ENCODE data around the gene NKD2.

Gene NKD2

GRCh38 chr5:1030801-1031271 lies 22.2 kb downstream of the NKD2 start:
- no peak for DNase-seq (ENCODE audit: low read depth)

DNA sequence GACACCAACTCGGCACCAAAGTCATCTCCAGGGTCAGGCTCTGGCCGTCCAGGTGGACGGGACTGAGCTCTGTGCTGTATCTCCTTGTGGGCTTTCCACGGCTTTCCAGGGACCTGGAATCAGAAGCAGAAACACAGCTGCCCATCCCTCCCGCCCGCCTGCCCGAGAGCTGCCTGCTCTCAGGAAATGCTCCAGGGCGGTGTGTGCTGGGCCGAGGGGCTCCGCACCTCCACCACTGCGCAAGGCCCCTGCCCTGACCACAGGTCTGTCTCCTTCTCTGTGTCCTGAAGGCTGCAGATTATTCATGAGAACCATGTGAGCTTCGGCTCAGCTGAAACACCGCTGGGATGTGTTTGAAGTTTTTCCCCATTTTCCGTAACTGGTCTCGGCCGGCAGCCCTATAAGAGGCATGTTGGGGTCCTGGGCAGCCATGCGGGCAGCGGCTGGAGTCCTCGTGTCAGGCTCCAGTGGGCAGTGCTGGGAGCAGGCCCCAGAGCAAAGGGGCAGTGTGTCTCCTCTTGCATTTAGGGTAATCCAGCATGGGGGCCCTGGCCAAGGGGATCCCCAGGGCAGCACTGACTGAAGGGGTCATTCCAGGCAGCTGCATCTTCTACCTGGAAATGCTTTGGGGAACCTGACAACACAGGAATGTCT lies 22.8 kb downstream of the NKD2 start:
- no peak for DNase-seq (ENCODE audit: low read depth)

- no peak for DNase-seq (ENCODE audit: low read depth)
Measured at GRCh38 chr5:1032011-1032410, 23.4 kb downstream of the NKD2 start.

DNA sequence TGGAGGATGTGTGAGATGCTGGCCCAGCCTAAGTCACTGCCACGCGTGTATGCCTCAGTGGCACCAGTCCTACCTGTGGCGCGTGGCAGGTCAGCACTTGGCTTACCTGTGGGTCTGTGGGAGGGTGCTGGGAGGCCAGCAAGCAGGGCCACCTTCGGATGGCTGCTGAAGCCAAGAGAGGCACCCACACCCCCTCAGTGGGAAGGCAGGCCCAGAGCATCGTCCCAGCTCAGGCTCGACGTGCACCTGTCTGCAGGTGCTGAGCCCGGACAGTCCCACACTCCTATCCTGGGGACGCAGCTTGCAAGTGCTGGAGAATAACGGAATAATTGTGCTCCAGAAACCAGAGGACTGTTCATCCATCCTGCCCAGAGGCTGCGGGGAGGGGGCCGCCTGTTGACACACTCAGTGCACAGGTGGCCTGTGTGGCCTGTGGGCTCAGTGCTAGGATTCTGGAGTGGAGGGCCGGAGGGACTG lies 24.0 kb downstream of the NKD2 start:
- no peak for DNase-seq (ENCODE audit: low read depth)

DNA sequence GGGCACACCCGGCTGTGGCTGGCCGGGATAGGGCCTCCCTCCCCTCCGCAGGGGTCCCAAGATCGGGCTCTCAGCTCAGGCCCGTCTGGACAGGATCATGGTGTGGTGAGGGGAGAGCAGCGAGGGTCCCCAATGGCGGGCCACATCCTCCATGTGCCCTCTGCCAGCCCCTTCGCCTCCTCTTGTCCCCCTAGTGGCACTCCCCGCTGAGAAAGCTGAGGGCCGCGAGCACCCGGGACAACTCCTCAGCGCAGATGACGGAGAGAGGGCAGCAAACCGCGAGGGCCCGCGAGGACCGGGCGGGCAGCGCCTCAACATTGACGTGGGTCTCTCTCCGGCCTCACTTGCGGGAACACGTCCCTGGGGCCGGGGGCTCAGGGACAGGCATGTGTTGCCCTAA lies 24.6 kb downstream of the NKD2 start:
- no peak for DNase-seq (ENCODE audit: low read depth)

- DNase-seq (ENCODE audit: low read depth) = no peak
Measured at GRCh38 chr5:1033606-1034420, 25.2 kb downstream of the NKD2 start.

- DNase-seq (ENCODE audit: low read depth) = no peak
Measured at GRCh38 chr5:1034421-1034905, 25.9 kb downstream of the NKD2 start.

- DNase-seq (ENCODE audit: low read depth) = no peak
Measured at GRCh38 chr5:1034986-1035385, 26.4 kb downstream of the NKD2 start.

- DNase-seq (ENCODE audit: low read depth) = no peak
Measured at GRCh38 chr5:1035421-1036405, 27.1 kb downstream of the NKD2 start.

DNA sequence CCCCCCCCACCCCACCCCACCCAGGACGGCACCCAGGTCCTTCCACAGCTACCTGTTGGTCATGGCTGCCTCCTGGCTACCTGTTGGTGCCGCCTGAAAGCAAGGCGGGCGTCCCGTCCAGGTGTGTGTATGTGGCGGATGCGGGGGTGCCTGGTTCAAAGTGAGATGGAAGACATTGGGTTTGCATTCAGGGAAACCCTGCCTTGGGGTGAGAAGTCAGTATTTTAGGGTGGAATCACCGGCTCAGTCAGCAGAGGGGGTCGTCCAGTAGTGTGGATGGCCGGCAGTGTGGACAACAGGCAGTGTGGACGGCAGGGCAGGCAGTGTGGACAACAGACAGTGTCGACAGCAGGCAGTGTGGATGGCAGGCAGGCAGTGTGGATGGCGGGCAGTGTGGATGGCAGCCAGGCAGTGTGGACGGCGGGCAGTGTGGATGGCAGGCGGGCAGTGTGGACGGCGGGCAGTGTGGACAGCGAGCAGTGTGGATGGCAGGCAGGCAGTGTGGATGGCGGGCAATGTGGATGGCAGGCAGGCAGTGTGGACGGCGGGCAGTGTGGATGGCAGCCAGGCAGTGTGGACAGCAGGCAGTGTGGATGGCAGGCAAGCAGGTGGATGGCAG lies 28.0 kb downstream of the NKD2 start:
- DNase-seq (ENCODE audit: low read depth) = no peak

DNA sequence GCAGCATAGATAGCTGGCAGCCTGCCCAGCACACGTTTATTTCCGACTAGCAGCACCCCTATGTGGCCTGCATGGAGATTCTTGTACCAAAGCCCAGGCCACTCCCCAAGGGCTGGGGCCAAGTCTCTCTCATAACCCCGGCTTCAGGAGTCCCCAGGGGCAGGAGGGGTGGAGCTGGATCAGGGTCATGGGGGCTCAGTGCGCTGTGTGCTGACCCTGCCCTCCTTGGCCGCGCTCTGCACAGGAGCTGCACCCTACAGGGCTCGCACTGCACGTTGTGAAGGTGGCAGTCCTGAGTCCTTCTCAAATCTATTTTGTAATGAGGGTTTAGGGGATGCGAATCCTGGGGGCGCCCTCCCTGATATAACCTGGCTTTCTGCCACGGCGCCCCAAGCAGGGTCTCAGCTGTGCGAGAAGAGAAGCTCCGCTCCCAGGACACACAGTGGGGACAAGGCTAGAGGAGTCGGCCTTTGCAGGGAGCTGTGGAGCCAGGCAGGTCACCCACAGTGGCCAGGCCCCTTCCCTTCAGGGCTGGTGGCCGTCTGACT lies 28.6 kb downstream of the NKD2 start:
- no peak for DNase-seq (ENCODE audit: low read depth)

GRCh38 chr5:1037671-1038416 lies 29.2 kb downstream of the NKD2 start:
- no peak for DNase-seq (ENCODE audit: low read depth)

GRCh38 chr5:1038417-1039209 lies 30.0 kb downstream of the NKD2 start:
- DNase-seq (ENCODE audit: low read depth) = no peak

- DNase-seq (ENCODE audit: low read depth) = no peak
Measured at GRCh38 chr5:1039210-1039548, 30.6 kb downstream of the NKD2 start.

DNA sequence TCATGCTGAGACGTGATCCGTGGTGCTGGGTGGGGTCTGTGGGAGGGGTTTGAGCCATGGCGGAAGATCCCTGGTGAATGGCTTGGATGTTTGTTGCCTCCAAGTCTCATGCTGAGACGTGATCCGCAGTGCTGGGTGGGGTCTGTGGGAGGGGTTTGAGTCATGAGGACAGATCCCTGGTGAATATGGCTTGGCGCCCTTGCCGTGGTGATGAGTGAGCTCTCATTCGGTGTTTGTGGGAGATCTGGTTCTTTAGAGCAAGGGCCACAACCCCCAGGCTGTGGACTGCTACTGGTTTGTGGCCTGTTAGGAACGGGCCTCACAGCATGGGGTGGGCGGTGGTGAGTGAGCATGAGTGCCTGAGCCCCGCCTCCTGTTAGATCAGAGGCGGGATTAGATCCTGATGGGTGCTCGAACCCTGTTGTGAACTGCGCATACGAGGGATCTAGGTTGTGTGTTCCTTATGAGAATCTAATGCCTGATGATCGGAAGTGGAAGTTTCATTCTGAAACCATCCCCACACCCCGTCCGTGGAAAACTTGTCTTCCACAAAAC lies 31.2 kb downstream of the NKD2 start:
- no peak for DNase-seq (ENCODE audit: low read depth)

- no peak for DNase-seq (ENCODE audit: low read depth)
Measured at GRCh38 chr5:1040571-1040970, 32.0 kb downstream of the NKD2 start.

GRCh38 chr5:1041225-1042143 lies 32.9 kb downstream of the NKD2 start:
- DNase-seq (ENCODE audit: low read depth) = no peak

DNA sequence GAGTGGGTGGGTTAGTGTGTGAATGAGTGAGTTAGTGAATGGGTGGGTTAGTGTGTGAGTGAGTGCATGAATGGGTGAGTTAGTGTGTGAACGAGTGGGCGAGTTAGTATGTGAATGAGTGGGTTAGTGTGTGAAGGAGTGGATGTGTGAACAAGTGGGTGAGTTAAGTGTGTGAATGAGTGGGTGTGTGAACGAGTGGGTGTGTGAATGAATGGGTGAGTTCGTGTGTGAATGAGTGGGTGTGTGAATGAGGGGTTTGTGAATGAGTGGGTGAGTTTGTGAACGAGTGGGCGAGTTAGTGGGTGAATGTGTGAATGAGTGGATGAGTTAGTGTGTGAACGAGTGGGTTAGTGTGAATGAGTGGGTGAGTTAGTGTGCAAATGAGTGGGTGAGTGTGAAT lies 34.0 kb downstream of the NKD2 start:
- no peak for DNase-seq (ENCODE audit: low read depth)

Measured in stimulated activated CD8-positive, alpha-beta memory T cell treated with anti-CD3 and anti-CD28 coated beads, Interleukin-15, amount 100 ng/mL, for 1 hour (primary cell).